Activated T-cell treated with anti-CD3 and anti-CD28 coated beads, Interleukin-2, amount 50 U/mL, for 4 hours (primary cell): ENCODE data around the gene RPS21. TPM values are rescaled to one million over a fixed set of nuclear protein-coding genes. Genes with fewer than 3 reads are reported as not detected.

Experiments
- ATAC-seq, 2 donors: fragments of 200-7000 bp; cut with Tn5 transposase; one replicate each; pipeline ENCODE4 v1.10.0; 2021
- DNase-seq: peaks from one replicate; pipeline ENCODE4 v3.0.0-alpha.2; 2020
- H3K27me3 Mint-ChIP-seq: one replicate; pipeline ENCODE4 v1.8.0; 2021; ENCODE audit warnings: low read depth, mixed read lengths
- H3K36me3 Mint-ChIP-seq: one replicate; pipeline ENCODE4 v1.8.0; 2022; ENCODE audit warnings: mixed read lengths; ENCODE audit not compliant: insufficient read depth
- H3K4me1 Mint-ChIP-seq: one replicate; pipeline ENCODE4 v1.8.0; 2021; ENCODE audit warnings: low read depth, mixed read lengths
- H3K4me3 Mint-ChIP-seq: one replicate; pipeline ENCODE4 v1.8.0; 2021; ENCODE audit warnings: mild to moderate bottlenecking, moderate library complexity, mixed read lengths
- H3K9me3 Mint-ChIP-seq: one replicate; pipeline ENCODE4 v1.8.0; 2021; ENCODE audit warnings: mixed read lengths
- total RNA-seq, 3 donors: library from RNA; stranded (reverse); gene quantifications; one replicate each; pipeline ENCODE4 v1.2.1, GENCODE V29; 2021

The RPS21 gene
- total RNA-seq, 3 donors from 2014 or later: 2,653 to 2,730 (median 2,725) TPM

- Mint-ChIP-seq H3K4me3 (no peak overlapping the region), H3K4me1 (no peaks in the 10 kb centered on the region), H3K36me3 (no peaks in the 10 kb centered on the region), H3K27me3 (peaks cover 27% of the 10 kb centered on the region), H3K9me3 (no peaks in the 10 kb centered on the region)
- no peak for ATAC-seq
- no peak for DNase-seq
Observed at GRCh38 chr20:62430866-62431447, 44.1 kb downstream of the RPS21 start.

- ATAC-seq: no peak
- Mint-ChIP-seq H3K36me3 (no peaks in the 10 kb centered on the region), H3K9me3 (no peaks in the 10 kb centered on the region), H3K4me1 (no peaks in the 10 kb centered on the region), H3K4me3 (no peak overlapping the region), H3K27me3 (peaks cover 32% of the 10 kb centered on the region)
- DNase-seq: no peak
Observed at GRCh38 chr20:62433658-62434497, 47.0 kb downstream of the RPS21 start.

GRCh38 chr20:62436692-62437091, 49.8 kb downstream of the RPS21 start:
- ATAC-seq: no peak
- Mint-ChIP-seq H3K27me3 (peaks cover 33% of the 10 kb centered on the region), H3K9me3 (no peaks in the 10 kb centered on the region), H3K4me1 (no peaks in the 10 kb centered on the region), H3K4me3 (no peak overlapping the region), H3K36me3 (no peaks in the 10 kb centered on the region)
- DNase-seq: no peak

GRCh38 chr20:62437496-62437895, 50.6 kb downstream of the RPS21 start:
- Mint-ChIP-seq H3K9me3 (no peaks in the 10 kb centered on the region), H3K27me3 (peaks cover 33% of the 10 kb centered on the region), H3K36me3 (no peaks in the 10 kb centered on the region), H3K4me1 (no peaks in the 10 kb centered on the region), H3K4me3 (no peak overlapping the region)
- DNase-seq (no peak), ATAC-seq (no peak)

GRCh38 chr20:62437927-62438326, 51.0 kb downstream of the RPS21 start:
- DNase-seq (no peak), ATAC-seq (no peak)
- Mint-ChIP-seq H3K36me3 (no peaks in the 10 kb centered on the region), H3K27me3 (peaks cover 36% of the 10 kb centered on the region), H3K9me3 (no peaks in the 10 kb centered on the region), H3K4me3 (no peak overlapping the region), H3K4me1 (no peaks in the 10 kb centered on the region)

Other genes with a start within 250 kb of the RPS21 start
- gene PSMA7, start 243.7 kb upstream of the RPS21 start, total RNA-seq: 100 to 1,000 TPM; 651 to 699 (median 689) TPM
- 10 to 100 TPM; 14.4 to 16.1 (median 14.5) TPM for gene SS18L1, start 243.3 kb upstream of the RPS21 start, total RNA-seq
- gene MTG2, start 204.1 kb upstream of the RPS21 start, total RNA-seq: 10 to 100 TPM; 38.3 to 57.6 (median 49.8) TPM
- not detected for gene HRH3, start 166.8 kb upstream of the RPS21 start, total RNA-seq
- gene OSBPL2, start 148.6 kb upstream of the RPS21 start, total RNA-seq: 10 to 100 TPM; 17.5 to 22.5 (median 19.2) TPM
- 100 to 1,000 TPM; 259 to 285 (median 274) TPM for gene ADRM1, start 84.1 kb upstream of the RPS21 start, total RNA-seq
- gene LAMA5, start 19.8 kb upstream of the RPS21 start, total RNA-seq: 1 to 10 TPM in 1 of 3 donors, under 1 TPM in 2; 0.82 to 1.0 (median 0.84) TPM
- 1 to 10 TPM; 6.1 to 7.9 (median 6.9) TPM for gene CABLES2, start 20.2 kb downstream of the RPS21 start, total RNA-seq
- gene RBBP8NL, start 40.4 kb downstream of the RPS21 start, total RNA-seq: not detected
- not detected for gene GATA5, start 88.9 kb downstream of the RPS21 start, total RNA-seq